HuH-7.5 (cell line): Measurements from ENCODE around the gene IFNGR2.
A peak's percentile ranks its signal among the peaks of the same experiment; 100 is the strongest.
"Not testable (repeated sequence)": the region's sequence is repeated elsewhere in the genome, so short reads cannot be mapped to it uniquely, and the experiment has no call there.

Source experiments
- DNase-seq: peaks from one replicate; pipeline ENCODE4 v3.0.0; 2011; ENCODE audit warnings: low spot score

Gene IFNGR2

GRCh38 chr21:33403128-33403785, at the start of gene IFNGR2:
Gene IFNGR2 (plus strand): TSS chr21:33403413. CDS start chr21:33403544, 131 bp downstream.
- peak; percentile 33 for DNase-seq

- no peak for DNase-seq
Observed at GRCh38 chr21:33355355-33355754, 47.9 kb upstream of the IFNGR2 start.

GRCh38 chr21:33355996-33356395, 47.2 kb upstream of the IFNGR2 start:
- DNase-seq = no peak

- DNase-seq = no peak
Observed at GRCh38 chr21:33357177-33357576, 46.0 kb upstream of the IFNGR2 start.

- DNase-seq = no peak
Observed at GRCh38 chr21:33359446-33359845, 43.8 kb upstream of the IFNGR2 start.

- DNase-seq = no peak
Observed at GRCh38 chr21:33360281-33360680, 42.9 kb upstream of the IFNGR2 start.

GRCh38 chr21:33360881-33361602, 42.2 kb upstream of the IFNGR2 start:
- peak; percentile 54 for DNase-seq

- no peak for DNase-seq
Observed at GRCh38 chr21:33362044-33362555, 41.1 kb upstream of the IFNGR2 start.

- not testable (repeated sequence) for DNase-seq
Observed at GRCh38 chr21:33363911-33364609, 39.2 kb upstream of the IFNGR2 start.

GRCh38 chr21:33364830-33365229, 38.4 kb upstream of the IFNGR2 start:
- DNase-seq = no peak

- no peak for DNase-seq
Observed at GRCh38 chr21:33367309-33367973, 35.8 kb upstream of the IFNGR2 start.

- DNase-seq = no peak
Observed at GRCh38 chr21:33368124-33368523, 35.1 kb upstream of the IFNGR2 start.

- DNase-seq = no peak
Observed at GRCh38 chr21:33368576-33368975, 34.6 kb upstream of the IFNGR2 start.

- no peak for DNase-seq
Observed at GRCh38 chr21:33369586-33369985, 33.6 kb upstream of the IFNGR2 start.

GRCh38 chr21:33370305-33370704, 32.9 kb upstream of the IFNGR2 start:
- no peak for DNase-seq

GRCh38 chr21:33371366-33371765, 31.8 kb upstream of the IFNGR2 start:
- DNase-seq = no peak

GRCh38 chr21:33372582-33372981, 30.6 kb upstream of the IFNGR2 start:
- DNase-seq = no peak

- DNase-seq = no peak
Observed at GRCh38 chr21:33373451-33373850, 29.8 kb upstream of the IFNGR2 start.

- no peak for DNase-seq
Observed at GRCh38 chr21:33374080-33374449, 29.1 kb upstream of the IFNGR2 start.

- DNase-seq = no peak
Observed at GRCh38 chr21:33374450-33375096, 28.6 kb upstream of the IFNGR2 start.

- no peak for DNase-seq
Observed at GRCh38 chr21:33375101-33375644, 28.0 kb upstream of the IFNGR2 start.
